GM10266 (cell line): ENCODE results near the gene NRN1.

Source experiments
- DNase-seq: peaks from one replicate; pipeline ENCODE4 v3.0.0; 2012; ENCODE audit errors: extremely low spot score
- CTCF ChIP-seq: IDR thresholded peaks from 2 replicates; pipeline ENCODE4 v1.5.1; 2012; ENCODE audit warnings: mild to moderate bottlenecking, low read depth; ENCODE audit not compliant: control insufficient read depth, insufficient read depth; ENCODE audit errors: missing control alignments

The NRN1 gene

DNA sequence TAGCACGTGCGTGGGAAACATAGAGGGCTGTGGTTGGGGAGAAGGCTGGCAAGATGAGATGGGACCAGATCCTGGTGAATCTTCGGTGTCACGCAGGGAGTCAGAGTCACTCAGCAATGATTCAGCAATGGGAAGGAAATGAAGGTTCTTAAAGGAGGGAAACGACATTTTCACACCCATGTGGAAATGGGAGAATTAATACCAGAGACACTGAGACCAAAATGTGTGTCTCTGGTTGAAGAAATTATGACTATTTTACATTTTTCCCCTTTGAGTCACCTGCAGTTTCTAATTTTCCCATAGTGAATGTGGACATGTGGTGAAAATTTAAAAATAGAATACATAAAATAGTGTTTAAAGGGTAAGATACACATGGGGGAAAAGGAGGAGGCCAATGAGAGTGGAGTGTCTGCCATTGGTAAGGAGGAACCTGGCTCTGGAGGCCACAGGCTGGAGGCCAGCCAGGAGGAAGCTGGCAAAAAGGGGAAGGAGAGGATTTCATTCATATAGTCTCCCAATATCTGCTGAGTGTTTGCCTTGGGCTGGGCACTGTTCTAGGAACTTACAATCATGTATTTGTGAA is 17.5 kb downstream of the NRN1 start:
- no peak for TF ChIP-seq CTCF
- DNase-seq = no peak

- TF ChIP-seq CTCF = no peak
- no peak for DNase-seq
These were observed 19.9 kb downstream of the NRN1 start for GRCh38 chr6:5986861-5987260.

- no peak for TF ChIP-seq CTCF
- no peak for DNase-seq
These were observed 22.3 kb downstream of the NRN1 start for GRCh38 chr6:5984150-5985089.

GRCh38 chr6:5981126-5982026 is 25.3 kb downstream of the NRN1 start:
- DNase-seq = no peak
- TF ChIP-seq CTCF = no peak

DNA sequence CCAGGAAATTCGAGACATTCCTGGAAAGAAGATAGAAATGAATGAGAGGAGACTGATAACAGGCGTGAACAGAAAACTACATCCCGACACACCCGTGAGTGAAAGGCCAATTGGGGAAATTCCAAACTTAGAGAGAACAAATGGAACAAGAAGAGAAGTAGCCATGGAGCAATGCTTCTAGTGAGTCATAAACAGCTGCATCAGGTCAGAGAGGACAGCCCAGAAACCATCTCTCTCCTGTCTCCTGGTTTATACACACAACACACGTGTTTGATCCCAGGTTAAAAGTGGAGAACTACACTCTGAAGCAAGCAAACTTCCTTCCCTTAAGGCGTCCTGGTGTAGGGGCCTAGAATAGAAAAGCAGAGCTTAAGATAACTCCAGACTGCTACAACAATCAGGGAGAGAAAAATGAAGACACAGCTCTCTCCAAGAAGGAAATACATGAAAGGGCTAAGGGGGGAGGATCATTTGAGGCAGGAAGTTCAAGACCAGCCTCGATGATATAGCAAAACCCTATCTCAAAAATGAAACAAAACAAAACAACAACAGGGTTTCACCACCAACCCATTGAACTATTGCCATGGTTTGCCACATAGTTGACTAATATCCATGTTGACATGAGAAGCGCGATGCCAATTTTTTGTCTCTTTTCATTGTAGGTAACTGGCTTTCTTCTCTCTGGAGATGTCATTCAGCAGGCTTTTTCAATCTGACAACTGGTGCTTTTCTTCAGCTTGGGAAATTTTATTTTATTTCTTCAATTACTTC is 26.9 kb downstream of the NRN1 start:
- DNase-seq = no peak
- TF ChIP-seq CTCF = no peak

DNA sequence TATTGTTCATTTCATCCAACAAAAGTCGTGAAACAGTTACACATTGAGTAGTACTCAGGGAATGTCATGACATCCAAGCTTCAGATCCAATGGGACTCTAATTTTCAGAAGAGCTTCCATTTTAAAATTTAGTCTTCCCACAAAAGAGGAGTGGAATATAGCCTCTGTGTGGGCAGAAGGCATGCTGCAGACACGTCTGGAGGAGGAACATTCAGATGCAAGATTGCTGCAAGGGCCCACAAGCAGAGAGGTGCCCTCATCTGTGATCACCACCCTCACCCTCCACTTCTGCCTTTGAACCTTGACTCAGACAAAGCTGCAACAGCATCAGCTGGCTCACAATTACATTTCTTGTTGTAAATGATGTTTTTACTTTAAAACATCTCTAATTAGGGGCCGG is 29.9 kb downstream of the NRN1 start:
- no peak for DNase-seq
- TF ChIP-seq CTCF = no peak
